Neural progenitor cell (in vitro differentiated cells): ENCODE data around the gene COPS8. TPM values are rescaled to one million over a fixed set of nuclear protein-coding genes. Genes with fewer than 3 reads are reported as not detected.
A peak's percentile ranks its signal among the peaks of the same experiment; 100 is the strongest.

Source experiments
- DNase-seq: peaks from one replicate; pipeline ENCODE4 v3.0.0-alpha.2; 2016; ENCODE audit warnings: low spot score
- H2AFZ ChIP-seq: fragments of 200-600 bp; sonication (generic); replicated peaks from 2 replicates; pipeline ENCODE4 v1.6.1; 2016; ENCODE audit warnings: antibody characterized with exemption
- H3F3A ChIP-seq: fragments of 200-600 bp; sonication (generic); 2 replicates; pipeline ENCODE4 v1.6.1; 2016; ENCODE audit warnings: antibody characterized with exemption, low read depth
- H3K27ac ChIP-seq: fragments of 200-600 bp; sonication (generic); 2 replicates; pipeline ENCODE4 v1.5.1; 2016; ENCODE audit warnings: mild to moderate bottlenecking
- H3K27me3 ChIP-seq: fragments of 200-600 bp; sonication (generic); 2 replicates; pipeline ENCODE4 v1.6.1; 2016; ENCODE audit warnings: mild to moderate bottlenecking, moderate library complexity
- H3K36me3 ChIP-seq: fragments of 200-600 bp; sonication (generic); 2 replicates; pipeline ENCODE4 v1.5.1; 2016
- H3K4me1 ChIP-seq: fragments of 200-600 bp; sonication (generic); 2 replicates; pipeline ENCODE4 v1.6.1; 2016; ENCODE audit warnings: mixed run types
- H3K4me2 ChIP-seq: fragments of 200-600 bp; sonication (generic); 2 replicates; pipeline ENCODE4 v1.6.1; 2016
- H3K4me3 ChIP-seq: fragments of 200-600 bp; sonication (generic); 2 replicates; pipeline ENCODE4 v1.5.1; 2016
- H3K79me2 ChIP-seq: fragments of 200-600 bp; sonication (generic); 2 replicates; pipeline ENCODE4 v1.6.1; 2016; ENCODE audit warnings: low read depth
- H3K9ac ChIP-seq: fragments of 200-600 bp; sonication (generic); 2 replicates; pipeline ENCODE4 v1.6.1; 2016
- H3K9me3 ChIP-seq: fragments of 200-600 bp; sonication (generic); 2 replicates; pipeline ENCODE4 v1.5.1; 2016; ENCODE audit warnings: low read depth
- H4K20me1 ChIP-seq: fragments of 200-600 bp; sonication (generic); 2 replicates; pipeline ENCODE4 v1.6.1; 2016; ENCODE audit warnings: low read depth
- H3K27ac Mint-ChIP-seq: 3 replicates; pipeline ENCODE4 v1.8.0; 2021; ENCODE audit warnings: mixed read lengths
- H3K27me3 Mint-ChIP-seq: 2 replicates; pipeline ENCODE4 v1.8.0; 2022; ENCODE audit warnings: low read depth, mild to moderate bottlenecking, inconsistent platforms, moderate library complexity, mixed read lengths; ENCODE audit not compliant: insufficient read depth
- H3K36me3 Mint-ChIP-seq: 3 replicates; pipeline ENCODE4 v1.8.0; 2021; ENCODE audit warnings: mixed read lengths
- H3K4me1 Mint-ChIP-seq: 3 replicates; pipeline ENCODE4 v1.8.0; 2021; ENCODE audit warnings: mixed read lengths
- H3K4me3 Mint-ChIP-seq: 3 replicates; pipeline ENCODE4 v1.8.0; 2021; ENCODE audit warnings: mild to moderate bottlenecking, moderate library complexity, mixed read lengths
- H3K9me3 Mint-ChIP-seq: 3 replicates; pipeline ENCODE4 v1.8.0; 2020; ENCODE audit warnings: mixed read lengths
- EZH2 ChIP-seq: fragments of 200-600 bp; sonication (generic); IDR thresholded peaks from 2 replicates; pipeline ENCODE4 v1.6.1; 2017; ENCODE audit warnings: antibody characterized with exemption, mild to moderate bottlenecking, moderate library complexity
- EZH2phosphoT487 ChIP-seq: fragments of 200-600 bp; sonication (generic); IDR thresholded peaks from 2 replicates; pipeline ENCODE4 v1.6.1; 2017; ENCODE audit warnings: antibody characterized with exemption
- total RNA-seq: library from RNA; depleted of rRNA; stranded (reverse); fragments of >200 nt; gene quantifications from 2 replicates; pipeline ENCODE4 v1.2.3, GENCODE V29; 2015; ENCODE audit warnings: low replicate concordance
- TF ChIP-seq, protein P1 (sequence below): fragments of 200-600 bp; sonication (generic); IDR thresholded peaks from 2 replicates; pipeline ENCODE4 v1.5.1; 2017; ENCODE audit warnings: antibody characterized with exemption, mild to moderate bottlenecking

The COPS8 gene
- total RNA-seq, 1 donor from 2014 or later = 267 TPM

DNA sequence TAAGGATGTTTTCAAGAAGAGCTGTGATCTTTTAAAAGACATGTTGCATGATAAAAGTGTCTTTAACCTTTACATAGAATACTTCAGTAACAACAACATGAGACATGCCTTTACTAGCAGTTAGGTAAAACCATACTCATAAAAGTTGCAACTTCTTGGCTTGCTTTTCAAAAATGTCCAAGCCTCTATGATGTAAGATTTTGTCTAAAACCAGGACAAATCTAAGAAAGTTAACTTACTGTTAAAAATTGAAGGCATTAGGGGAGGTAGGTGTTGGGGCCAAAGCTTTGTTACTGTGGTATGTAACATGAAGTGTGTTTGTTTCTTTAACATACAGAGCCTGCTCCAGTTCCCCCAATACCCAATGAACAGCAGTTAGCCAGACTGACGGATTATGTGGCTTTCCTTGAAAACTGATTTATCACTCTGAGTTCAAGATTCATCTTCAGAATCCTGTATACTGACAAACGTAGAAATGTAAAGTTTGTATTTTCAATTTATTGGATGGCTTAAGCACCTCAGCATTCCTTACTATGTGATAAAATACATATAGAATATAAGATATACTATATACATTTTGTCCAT, 11.7 kb downstream of the COPS8 start:
- no peaks in the 10 kb centered on the region for H3K27me3 ChIP-seq
- H3K4me1 ChIP-seq = peaks cover 28% of the 10 kb centered on the region
- peaks cover 6% of the 10 kb centered on the region for H4K20me1 ChIP-seq
- Mint-ChIP-seq H3K27ac (no peak overlapping the region), H3K36me3 (peaks cover 37% of the 10 kb centered on the region), H3K4me1 (no peaks in the 10 kb centered on the region), H3K27me3 (no peaks in the 10 kb centered on the region), H3K4me3 (no peak overlapping the region), H3K9me3 (no peaks in the 10 kb centered on the region)
- H3K4me2 ChIP-seq = no peak overlapping the region
- H3K9me3 ChIP-seq = no peaks in the 10 kb centered on the region
- no peak for TF ChIP-seq EZH2
- TF ChIP-seq, protein P1, sequence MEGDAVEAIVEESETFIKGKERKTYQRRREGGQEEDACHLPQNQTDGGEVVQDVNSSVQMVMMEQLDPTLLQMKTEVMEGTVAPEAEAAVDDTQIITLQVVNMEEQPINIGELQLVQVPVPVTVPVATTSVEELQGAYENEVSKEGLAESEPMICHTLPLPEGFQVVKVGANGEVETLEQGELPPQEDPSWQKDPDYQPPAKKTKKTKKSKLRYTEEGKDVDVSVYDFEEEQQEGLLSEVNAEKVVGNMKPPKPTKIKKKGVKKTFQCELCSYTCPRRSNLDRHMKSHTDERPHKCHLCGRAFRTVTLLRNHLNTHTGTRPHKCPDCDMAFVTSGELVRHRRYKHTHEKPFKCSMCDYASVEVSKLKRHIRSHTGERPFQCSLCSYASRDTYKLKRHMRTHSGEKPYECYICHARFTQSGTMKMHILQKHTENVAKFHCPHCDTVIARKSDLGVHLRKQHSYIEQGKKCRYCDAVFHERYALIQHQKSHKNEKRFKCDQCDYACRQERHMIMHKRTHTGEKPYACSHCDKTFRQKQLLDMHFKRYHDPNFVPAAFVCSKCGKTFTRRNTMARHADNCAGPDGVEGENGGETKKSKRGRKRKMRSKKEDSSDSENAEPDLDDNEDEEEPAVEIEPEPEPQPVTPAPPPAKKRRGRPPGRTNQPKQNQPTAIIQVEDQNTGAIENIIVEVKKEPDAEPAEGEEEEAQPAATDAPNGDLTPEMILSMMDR = no peak
- no peak for TF ChIP-seq EZH2phosphoT487
- H2AFZ ChIP-seq = no peak overlapping the region
- H3K27ac ChIP-seq = no peak overlapping the region
- no peak for DNase-seq
- H3F3A ChIP-seq = peaks cover 27% of the 10 kb centered on the region
- H3K79me2 ChIP-seq = peaks cover 16% of the 10 kb centered on the region
- no peak overlapping the region for H3K9ac ChIP-seq
- H3K36me3 ChIP-seq = peaks cover 14% of the 10 kb centered on the region
- H3K4me3 ChIP-seq = no peak overlapping the region

DNA sequence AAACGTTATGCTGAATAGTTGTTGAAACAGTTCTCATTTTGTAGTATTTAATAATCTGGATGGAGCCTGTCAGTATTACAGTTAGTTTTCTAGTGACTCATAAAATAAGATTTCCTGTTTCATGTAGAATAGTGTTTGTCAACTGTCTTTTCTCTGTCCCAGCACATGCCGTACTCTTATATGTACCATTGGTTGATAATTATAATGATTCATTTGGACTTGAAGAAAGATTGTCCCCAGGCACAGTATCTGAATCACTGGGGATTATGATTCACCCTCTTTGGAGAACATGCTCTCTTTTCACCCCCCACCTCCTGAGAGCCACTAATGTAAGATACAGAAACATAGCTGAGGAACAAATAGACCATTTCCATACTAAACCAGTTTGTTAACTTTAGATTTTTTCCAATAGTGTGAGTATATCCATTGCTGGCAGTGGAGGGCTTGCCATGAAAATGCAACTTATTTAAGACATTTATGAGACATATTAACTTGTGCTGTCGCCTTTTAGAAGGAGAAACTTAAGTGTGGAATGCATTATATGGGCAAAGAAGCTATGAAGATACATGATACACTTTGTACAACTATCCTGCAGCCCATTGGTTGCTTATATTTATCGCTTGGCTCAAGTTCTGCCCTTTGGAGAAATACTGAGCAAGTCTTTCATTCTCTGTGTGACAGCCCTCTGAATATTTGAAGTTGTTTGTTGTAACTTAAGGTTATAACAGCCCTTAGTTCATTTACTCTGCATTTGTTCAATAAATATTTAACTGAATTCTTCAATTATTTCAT, 12.4 kb downstream of the COPS8 start:
- H3K4me1 Mint-ChIP-seq = no peaks in the 10 kb centered on the region
- peaks cover 14% of the 10 kb centered on the region for H3K36me3 ChIP-seq
- H3F3A ChIP-seq = peaks cover 27% of the 10 kb centered on the region
- H3K27me3 ChIP-seq = no peaks in the 10 kb centered on the region
- peaks cover 39% of the 10 kb centered on the region for H3K36me3 Mint-ChIP-seq
- H3K4me3 Mint-ChIP-seq = no peak overlapping the region
- H3K4me2 ChIP-seq = no peak overlapping the region
- H3K9me3 ChIP-seq = no peaks in the 10 kb centered on the region
- no peak for DNase-seq
- H3K27ac Mint-ChIP-seq = no peak overlapping the region
- TF ChIP-seq, protein P1 = no peak
- TF ChIP-seq EZH2phosphoT487 = no peak
- no peak for TF ChIP-seq EZH2
- H4K20me1 ChIP-seq = no peaks in the 10 kb centered on the region
- H3K9ac ChIP-seq = no peak overlapping the region
- no peaks in the 10 kb centered on the region for H3K27me3 Mint-ChIP-seq
- H3K4me3 ChIP-seq = no peak overlapping the region
- H3K27ac ChIP-seq = no peak overlapping the region
- H3K9me3 Mint-ChIP-seq = no peaks in the 10 kb centered on the region
- H2AFZ ChIP-seq = no peak overlapping the region
- H3K79me2 ChIP-seq = peaks cover 16% of the 10 kb centered on the region
- peaks cover 32% of the 10 kb centered on the region for H3K4me1 ChIP-seq

DNA sequence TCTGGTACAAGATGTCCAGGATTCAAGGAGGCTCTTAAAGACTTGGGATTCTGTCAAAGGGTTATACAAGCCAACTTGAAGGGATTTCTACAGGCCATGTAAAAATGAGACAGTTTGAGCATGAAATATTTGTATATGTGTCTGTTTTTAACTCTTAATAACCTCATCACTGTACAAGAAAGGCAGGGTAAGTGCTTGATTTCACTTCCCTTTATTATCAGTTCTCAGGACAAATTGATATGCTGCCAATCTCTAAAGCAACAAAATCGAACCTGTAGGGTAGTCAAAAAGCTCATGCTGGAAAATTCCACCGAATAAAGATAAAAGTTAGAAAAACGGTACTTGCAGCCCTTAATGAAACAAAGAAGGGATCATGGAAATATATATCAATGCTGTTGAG, 14.1 kb downstream of the COPS8 start:
- H3K27me3 ChIP-seq = no peaks in the 10 kb centered on the region
- Mint-ChIP-seq H3K27me3 (no peaks in the 10 kb centered on the region), H3K36me3 (peaks cover 37% of the 10 kb centered on the region), H3K9me3 (no peaks in the 10 kb centered on the region), H3K4me3 (no peak overlapping the region), H3K27ac (no peak overlapping the region), H3K4me1 (no peaks in the 10 kb centered on the region)
- peaks cover 32% of the 10 kb centered on the region for H3K4me1 ChIP-seq
- H3K27ac ChIP-seq = peak overlapping the region; percentile 97
- H2AFZ ChIP-seq = no peak overlapping the region
- H3K9ac ChIP-seq = no peak overlapping the region
- peaks cover 27% of the 10 kb centered on the region for H3F3A ChIP-seq
- TF ChIP-seq EZH2 (no peak), EZH2phosphoT487 (no peak)
- TF ChIP-seq, protein P1 = no peak
- no peaks in the 10 kb centered on the region for H3K9me3 ChIP-seq
- H3K4me3 ChIP-seq = no peak overlapping the region
- H3K4me2 ChIP-seq = no peak overlapping the region
- peaks cover 1% of the 10 kb centered on the region for H3K79me2 ChIP-seq
- no peaks in the 10 kb centered on the region for H4K20me1 ChIP-seq
- no peak for DNase-seq
- H3K36me3 ChIP-seq = peaks cover 14% of the 10 kb centered on the region
